H1 (cell line): ENCODE data around the gene C5. TPM values are rescaled to one million over a fixed set of nuclear protein-coding genes. Genes with fewer than 3 reads are reported as not detected.

ENCODE experiments used
- CTCF ChIA-PET: fragments of 300-600 bp; sonication (Branson Sonifier 250); formaldehyde crosslinking; loops from one replicate; lab custom pipeline; 2021; ENCODE audit not compliant: partially characterized antibody; lab: Charles Lee
- POLR2A ChIA-PET: fragments of 300-600 bp; sonication (Branson Sonifier 250); formaldehyde crosslinking; loops from one replicate; lab custom pipeline; 2021; ENCODE audit warnings: inconsistent platforms; ENCODE audit not compliant: partially characterized antibody; lab: Charles Lee
- DNase-seq, 2 experiments: peaks; one replicate each; pipeline versions ENCODE4 v3.0.0 to v3.0.0-alpha.2; 2010 to 2022; ENCODE audit warnings: low spot score in 2 of 2, low read depth in 1 of 2, mixed read lengths in 1 of 2
- FAIRE-seq: peaks from 2 replicates; lab custom pipeline; 2011; peaks lifted over from hg19 to GRCh38; lab: Jason Lieb, UNC
- H2AFZ ChIP-seq: 2 replicates; pipeline ENCODE4 v1.8.1; 2012; ENCODE audit warnings: low read length, inconsistent platforms
- H2AK5ac ChIP-seq: 2 replicates; pipeline ENCODE4 v1.6.1; 2013; ENCODE audit warnings: low read depth, low read length
- H2BK120ac ChIP-seq: replicated peaks from 2 replicates; pipeline ENCODE3; 2013; ENCODE audit warnings: low read depth, low read length, inconsistent platforms
- H2BK12ac ChIP-seq: 2 replicates; pipeline ENCODE4 v1.6.1; 2013; ENCODE audit warnings: low read depth, low read length
- H2BK15ac ChIP-seq: 2 replicates; pipeline ENCODE4 v1.6.1; 2013; ENCODE audit warnings: low read length
- H2BK20ac ChIP-seq: 2 replicates; pipeline ENCODE4 v1.6.1; 2013; ENCODE audit warnings: low read length
- H2BK5ac ChIP-seq: 2 replicates; pipeline ENCODE4 v1.6.1; 2013; ENCODE audit warnings: low read depth, low read length
- H3K14ac ChIP-seq: 2 replicates; pipeline ENCODE4 v1.6.1; 2013; ENCODE audit warnings: inconsistent platforms; ENCODE audit not compliant: insufficient read length
- H3K18ac ChIP-seq: 2 replicates; pipeline ENCODE4 v1.6.1; 2013; ENCODE audit warnings: low read length; ENCODE audit errors: extremely low read depth
- H3K23ac ChIP-seq: 2 replicates; pipeline ENCODE4 v1.6.1; 2013; ENCODE audit warnings: inconsistent platforms; ENCODE audit not compliant: insufficient read length
- H3K23me2 ChIP-seq: 2 replicates; pipeline ENCODE4 v1.6.1; 2013; ENCODE audit warnings: low read depth, low read length
- H3K27ac ChIP-seq: 2 replicates; pipeline ENCODE4 v1.6.1; 2011; ENCODE audit warnings: low read depth, low read length, inconsistent platforms
- H3K27me3 ChIP-seq, 4 experiments: replicated peaks in 1 of 4; 1 replicate in 1 of 4; 2 replicates in 3 of 4; pipeline versions ENCODE4 v1.6.1 to v1.8.1; 2011 to 2013; ENCODE audit warnings: low read length in 3 of 4, mild to moderate bottlenecking in 3 of 4, inconsistent platforms in 2 of 4, mixed read lengths in 2 of 4, moderate library complexity in 1 of 4; ENCODE audit not compliant: control insufficient read depth in 3 of 4, insufficient read depth in 3 of 4; ENCODE audit errors: extremely low read depth in 1 of 4
- H3K36me3 ChIP-seq, 4 experiments: 2 replicates each; pipeline versions ENCODE4 v1.6.1 to v1.8.1; 2011 to 2013; ENCODE audit warnings: mild to moderate bottlenecking in 4 of 4, low read length in 3 of 4, moderate library complexity in 2 of 4, control low read depth in 1 of 4, inconsistent platforms in 1 of 4; ENCODE audit not compliant: insufficient read depth in 4 of 4, control insufficient read depth in 2 of 4
- H3K4ac ChIP-seq: replicated peaks from 2 replicates; pipeline ENCODE3; 2013; ENCODE audit warnings: low read length, low read depth, mixed read lengths, inconsistent platforms; ENCODE audit not compliant: insufficient read length
- H3K4me1 ChIP-seq, 4 experiments: replicated peaks in 1 of 4; 1 replicate in 1 of 4; 2 replicates in 3 of 4; pipeline versions ENCODE4 v1.6.1 to v1.8.1; 2011 to 2013; ENCODE audit warnings: low read length in 3 of 4, inconsistent platforms in 2 of 4, mixed read lengths in 1 of 4; ENCODE audit not compliant: insufficient read depth in 4 of 4, control insufficient read depth in 3 of 4
- H3K4me2 ChIP-seq, 2 experiments: 2 replicates each; pipeline versions ENCODE4 v1.6.1 to v1.8.1; 2011 to 2013; ENCODE audit warnings: low read depth in 2 of 2, low read length in 2 of 2, control low read depth in 1 of 2, inconsistent platforms in 1 of 2, mild to moderate bottlenecking in 1 of 2; ENCODE audit not compliant: insufficient read depth in 1 of 2
- H3K4me3 ChIP-seq, 4 experiments: fragments of 200-600, 300-600 bp in 1 of 4; sonication (generic), shearing (Covaris generic), sonication (Bioruptor Twin) in 1 of 4; 2 replicates each; pipeline versions ENCODE4 v1.5.1 to v1.8.1; 2011 to 2016; ENCODE audit warnings: low read length in 4 of 4, low read depth in 3 of 4, control low read depth in 2 of 4, inconsistent platforms in 2 of 4, mild to moderate bottlenecking in 2 of 4, mixed read lengths in 1 of 4, moderate library complexity in 1 of 4; ENCODE audit not compliant: insufficient read depth in 2 of 4; ENCODE audit errors: extremely low read depth in 1 of 4
- H3K56ac ChIP-seq: replicated peaks from 2 replicates; pipeline ENCODE3; 2013; ENCODE audit warnings: low read depth, mild to moderate bottlenecking, mixed read lengths, low read length, inconsistent platforms; ENCODE audit not compliant: insufficient read length
- H3K79me1 ChIP-seq: 2 replicates; pipeline ENCODE4 v1.6.1; 2013; ENCODE audit warnings: low read depth, low read length, control low read depth
- H3K79me2 ChIP-seq, 2 experiments: 2 replicates each; pipeline versions ENCODE4 v1.6.1 to v1.8.1; 2012 to 2013; ENCODE audit warnings: low read length in 2 of 2, mild to moderate bottlenecking in 2 of 2, inconsistent platforms in 1 of 2; ENCODE audit not compliant: insufficient read depth in 2 of 2, control insufficient read depth in 1 of 2
- H3K9ac ChIP-seq, 4 experiments: replicated peaks in 1 of 4; 1 replicate in 1 of 4; 2 replicates in 3 of 4; pipeline versions ENCODE4 v1.6.1 to v1.8.1; 2011 to 2013; ENCODE audit warnings: low read depth in 3 of 4, low read length in 3 of 4, control low read depth in 2 of 4, mild to moderate bottlenecking in 2 of 4, moderate library complexity in 2 of 4, inconsistent platforms in 1 of 4; ENCODE audit errors: extremely low read depth in 1 of 4
- H3K9me3 ChIP-seq, 2 experiments: 2 replicates each; pipeline versions ENCODE4 v1.6.1 to v1.8.1; 2012 to 2013; ENCODE audit warnings: mild to moderate bottlenecking in 2 of 2, moderate library complexity in 2 of 2, control low read depth in 1 of 2, inconsistent platforms in 1 of 2, low read depth in 1 of 2, low read length in 1 of 2, mixed read lengths in 1 of 2; ENCODE audit not compliant: insufficient read depth in 2 of 2
- H4K20me1 ChIP-seq, 2 experiments: replicated peaks in 1 of 2; 2 replicates each; pipeline versions ENCODE3 to v1.8.1; 2011 to 2013; ENCODE audit warnings: inconsistent platforms in 2 of 2, low read length in 2 of 2, mild to moderate bottlenecking in 1 of 2; ENCODE audit not compliant: insufficient read depth in 2 of 2, control insufficient read depth in 1 of 2
- H4K5ac ChIP-seq: 2 replicates; pipeline ENCODE4 v1.6.1; 2013; ENCODE audit warnings: low read length, low read depth, mixed read lengths, inconsistent platforms; ENCODE audit not compliant: insufficient read length
- H4K8ac ChIP-seq: 2 replicates; pipeline ENCODE4 v1.8.0; 2013; ENCODE audit warnings: mild to moderate bottlenecking, moderate library complexity, low read length, inconsistent platforms; ENCODE audit not compliant: insufficient read depth; ENCODE audit errors: extremely low read depth
- H4K91ac ChIP-seq: replicated peaks from 2 replicates; pipeline ENCODE3; 2013; ENCODE audit warnings: low read length, mixed read lengths, inconsistent platforms; ENCODE audit not compliant: insufficient read length
- CBX8 ChIP-seq: fragments of 300-800, 300-1000 bp; sonication (generic); IDR thresholded peaks from 2 replicates; pipeline ENCODE4 v1.7.1; 2016; ENCODE audit warnings: low read depth, low read length, borderline replicate concordance
- EGR1 ChIP-seq: IDR thresholded peaks from 2 replicates; pipeline ENCODE4 v1.6.1; 2011; ENCODE audit warnings: low read depth, low read length, borderline replicate concordance
- EZH2 ChIP-seq: fragments of 200-600 bp; sonication (generic); IDR thresholded peaks from 2 replicates; pipeline ENCODE4 v1.7.1; 2012; ENCODE audit warnings: low read depth, mild to moderate bottlenecking, moderate library complexity, low read length, inconsistent platforms; ENCODE audit not compliant: severe bottlenecking
- GABPA ChIP-seq: IDR thresholded peaks from 2 replicates; pipeline ENCODE4 v1.6.1; 2011; ENCODE audit warnings: mild to moderate bottlenecking, low read length, moderate library complexity, borderline replicate concordance; ENCODE audit not compliant: insufficient read depth
- KDM5A ChIP-seq: fragments of 200-600 bp; IDR thresholded peaks from 2 replicates; pipeline ENCODE4 v1.7.1; 2012; ENCODE audit warnings: mild to moderate bottlenecking, low read length, inconsistent platforms, mixed read lengths
- RAD21 ChIP-seq, 2 experiments: IDR thresholded peaks in 1 of 2; conservative IDR thresholded peaks in 1 of 2; 2 replicates each; pipeline ENCODE4 v1.6.1; 2011; ENCODE audit warnings: low read depth in 2 of 2, low read length in 2 of 2, improper control_type of control experiment in 1 of 2, inconsistent platforms in 1 of 2, mild to moderate bottlenecking in 1 of 2, moderate library complexity in 1 of 2
- RNF2 ChIP-seq: fragments of 200-900, 300-1000 bp; sonication (generic); IDR thresholded peaks from 2 replicates; pipeline ENCODE4 v1.7.1; 2016; ENCODE audit warnings: borderline replicate concordance, low read depth, mild to moderate bottlenecking, antibody characterized with exemption, low read length; ENCODE audit not compliant: poor library complexity, severe bottlenecking; ENCODE audit errors: missing control alignments
- SIRT6 ChIP-seq: IDR thresholded peaks from one replicate; pipeline ENCODE4 v1.7.1; 2012; ENCODE audit warnings: low read length, inconsistent platforms
- ZNF274 ChIP-seq: IDR thresholded peaks from 2 replicates; pipeline ENCODE4 v1.7.0; 2012; ENCODE audit warnings: low read length, borderline replicate concordance; ENCODE audit errors: extremely low read depth
- WGBS, 2 experiments: shearing (Covaris generic) in 1 of 2; methylation state at CpG; one replicate each; pipeline versions ENCODE4 v1.1.6 to v1.1.7; 2013 to 2015; ENCODE audit warnings: low lambda C conversion rate in 2 of 2, mixed read lengths in 2 of 2, inconsistent platforms in 1 of 2, low coverage in 1 of 2, missing lambda C conversion rate in 1 of 2; ENCODE audit not compliant: insufficient replicate concordance in 2 of 2, insufficient coverage in 1 of 2, insufficient read length in 1 of 2; ENCODE audit errors: extremely low coverage in 1 of 2, missing lambda C conversion rate in 1 of 2; 5-methylcytosine and 5-hydroxymethylcytosine counted together
- polyA plus RNA-seq, 7 experiments: library from polyadenylated mRNA; depleted of rRNA in 3 of 7; stranded (reverse) in 5 of 7; unstranded in 2 of 7; fragments of >200 nt in 5 of 7; fragments of 200-250 nt in 2 of 7; gene quantifications; 1 replicate in 5 of 7; 2 replicates in 1 of 7; 4 replicates in 1 of 7; pipeline versions ENCODE4 v1.2.1 to v1.2.3, GENCODE V29; 2011 to 2013; ENCODE audit warnings: missing spikeins in 2 of 7, mixed read lengths in 2 of 7
- total RNA-seq: library from RNA; stranded (reverse); fragmentation: NEBNext Ultra II Directional; extraction: Animal tissue kit (Norgen Biotek cat#: 25700); gene quantifications from 2 replicates; pipeline ENCODE4 v1.2.1, GENCODE V29; 2021
- TF ChIP-seq, protein P1 (sequence below): IDR thresholded peaks from 2 replicates; pipeline ENCODE4 v1.6.1; 2011; ENCODE audit warnings: low read depth, mild to moderate bottlenecking, low read length; ENCODE audit not compliant: insufficient read depth

Gene C5
- total and polyA plus RNA-seq, 2 of the 8 experiments (the other 6 are each of a cell fraction or from before 2014, with no cell fraction given) = 0.24 to 0.35 TPM

DNA sequence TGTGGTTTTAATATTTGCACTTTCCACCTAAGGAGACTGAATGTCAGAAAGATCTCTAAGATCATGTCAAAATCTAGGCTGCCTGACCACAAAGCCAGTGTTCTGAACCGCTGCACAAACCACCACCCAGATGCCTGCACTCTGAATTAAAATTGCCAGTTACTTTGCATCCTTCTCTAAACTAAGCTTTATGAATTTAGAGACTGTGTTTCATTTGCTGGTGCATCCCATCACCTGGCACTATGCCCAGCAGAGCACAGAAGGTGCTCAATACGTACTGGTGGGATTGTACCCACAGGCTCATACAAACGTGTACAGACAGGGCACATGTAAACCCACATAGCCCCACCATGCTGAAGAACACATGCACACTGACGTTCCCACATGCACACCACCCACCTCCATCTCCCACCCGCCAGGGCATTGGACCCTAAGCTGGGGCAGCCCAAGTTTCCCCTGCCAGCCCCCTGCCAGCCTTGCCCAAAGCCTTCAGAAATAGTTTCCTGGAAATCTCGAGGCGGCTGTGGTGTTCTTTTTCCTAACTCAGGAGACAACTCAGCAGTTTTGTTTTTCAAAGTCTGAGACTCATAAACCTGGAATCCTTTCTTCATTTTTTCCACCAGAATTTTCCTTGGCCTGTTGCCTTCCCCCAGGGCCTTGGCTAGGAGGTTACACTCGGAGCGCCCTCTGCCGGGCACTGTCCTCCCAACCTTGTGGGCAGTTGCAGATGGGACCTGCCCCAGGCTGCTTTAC is 113.9 kb downstream of the C5 start:
- Histone ChIP-seq H3K56ac (no peak overlapping the region), H3K4me2 (no peak overlapping the region), H3K4me3 (no peak overlapping the region), H4K20me1 (no peaks in the 10 kb centered on the region), H3K18ac (no peak overlapping the region), H3K36me3 (no peaks in the 10 kb centered on the region), H2AK5ac (no peak overlapping the region), H3K4me1 (peaks cover 0 to 2% (median under 1%) of the 10 kb centered on the region in 4 experiments; a peak in 2 of 7 replicates), H3K27me3 (no peaks in the 10 kb centered on the region), H4K8ac (0 out of 2 replicates have a peak overlapping the region, but pooled peaks have one; percentile 31), H4K5ac (no peak overlapping the region), H3K9me3 (no peaks in the 10 kb centered on the region), H3K23me2 (no peaks in the 10 kb centered on the region), H2BK5ac (no peak overlapping the region), H3K79me1 (no peaks in the 10 kb centered on the region), H3K27ac (no peak overlapping the region), H2BK15ac (peak overlapping the region; percentile 50; the same call in 1 of the 2 replicates), H3K79me2 (no peaks in the 10 kb centered on the region), H4K91ac (no peak overlapping the region), H2BK120ac (no peak overlapping the region), H2AFZ (no peak overlapping the region), H2BK20ac (0 out of 2 replicates have a peak overlapping the region, but pooled peaks have one; percentile 66), H2BK12ac (no peak overlapping the region; the same call in 1 of the 2 replicates), H3K4ac (no peak overlapping the region), H3K9ac (no peak overlapping the region), H3K14ac (no peak overlapping the region), H3K23ac (no peak overlapping the region)
- ChIA-PET CTCF (interaction anchor here (0.6 to 12.5 kb wide), 26 partner anchors 9 to 220 kb away, joined by 3 to 108 read pairs (median 4); no protein-coding TSS in a partner anchor), POLR2A (interaction anchor here (0.6 to 1.5 kb wide), 2 partner anchors 82 to 94 kb away, joined by 3 read pairs; partner anchors contain the start of gene PSMD5)
- DNase-seq = peak; percentile 66 to 96
- FAIRE-seq = no peak
- WGBS, 2 experiments = 41% methylated on average over 10 of the region's 10 CpGs; no CpG with 5 or more reads in 1 of the 2 experiments
- TF ChIP-seq EZH2 = no peak
- no peak for TF ChIP-seq SIRT6
- no peak for TF ChIP-seq CBX8
- TF ChIP-seq EGR1 = no peak
- TF ChIP-seq ZNF274 = no peak
- TF ChIP-seq GABPA = no peak
- peak; percentile 89 to 92 for TF ChIP-seq RAD21 (IDR thresholded peaks at IDR 0.05 in 1 of 2, conservative IDR thresholded peaks at IDR 0.05 in 1 of 2; ENCODE audit: low read depth in 2 of 2, low read length in 2 of 2)
- TF ChIP-seq KDM5A = no peak
- TF ChIP-seq RNF2 = no peak
- TF ChIP-seq, protein P1, sequence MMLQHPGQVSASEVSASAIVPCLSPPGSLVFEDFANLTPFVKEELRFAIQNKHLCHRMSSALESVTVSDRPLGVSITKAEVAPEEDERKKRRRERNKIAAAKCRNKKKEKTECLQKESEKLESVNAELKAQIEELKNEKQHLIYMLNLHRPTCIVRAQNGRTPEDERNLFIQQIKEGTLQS = no peak
